H9 (cell line): ENCODE results near the gene ANAPC4. TPM values are rescaled to one million over a fixed set of nuclear protein-coding genes. Genes with fewer than 3 reads are reported as not detected.

Experiments used
- DNase-seq: peaks from one replicate; pipeline ENCODE4 v3.0.0-alpha.2; 2017
- H2AFZ ChIP-seq: one replicate; pipeline ENCODE4 v1.6.1; 2013; ENCODE audit warnings: mild to moderate bottlenecking, low read length, control low read depth, moderate library complexity
- H2AK5ac ChIP-seq: 2 replicates; pipeline ENCODE4 v1.6.1; 2013; ENCODE audit warnings: low read length, control low read depth, mixed read lengths; ENCODE audit not compliant: insufficient read length
- H2BK120ac ChIP-seq: one replicate; pipeline ENCODE4 v1.6.1; 2013; ENCODE audit warnings: low read depth, mild to moderate bottlenecking, low read length, control low read depth, inconsistent platforms; ENCODE audit not compliant: poor library complexity, severe bottlenecking
- H2BK12ac ChIP-seq: 2 replicates; pipeline ENCODE4 v1.6.1; 2013; ENCODE audit warnings: low read length, control low read depth, mixed read lengths, low read depth; ENCODE audit not compliant: insufficient read length
- H2BK15ac ChIP-seq: 2 replicates; pipeline ENCODE4 v1.6.1; 2013; ENCODE audit warnings: low read depth, low read length, control low read depth
- H2BK20ac ChIP-seq: one replicate; pipeline ENCODE4 v1.6.1; 2013; ENCODE audit warnings: low read depth, mild to moderate bottlenecking, low read length, control low read depth, inconsistent platforms; ENCODE audit not compliant: poor library complexity, severe bottlenecking
- H2BK5ac ChIP-seq: 2 replicates; pipeline ENCODE4 v1.6.1; 2013; ENCODE audit warnings: low read length, control low read depth, mixed read lengths; ENCODE audit not compliant: insufficient read length
- H3K14ac ChIP-seq: 2 replicates; pipeline ENCODE4 v1.6.1; 2013; ENCODE audit warnings: low read length, control low read depth; ENCODE audit not compliant: insufficient read depth
- H3K18ac ChIP-seq: 2 replicates; pipeline ENCODE4 v1.6.1; 2013; ENCODE audit warnings: low read depth, mild to moderate bottlenecking, mixed read lengths, low read length, control low read depth; ENCODE audit not compliant: insufficient read length
- H3K23ac ChIP-seq: 2 replicates; pipeline ENCODE4 v1.6.1; 2013; ENCODE audit warnings: low read length, control low read depth, mixed read lengths, low read depth; ENCODE audit not compliant: insufficient read length
- H3K23me2 ChIP-seq: 2 replicates; pipeline ENCODE4 v1.6.1; 2013; ENCODE audit warnings: low read depth, mild to moderate bottlenecking, mixed read lengths, low read length, control low read depth; ENCODE audit not compliant: insufficient read length, poor library complexity, severe bottlenecking
- H3K27ac ChIP-seq: 2 replicates; pipeline ENCODE4 v1.5.1; 2013; ENCODE audit warnings: low read length, control low read depth, mixed read lengths, low read depth; ENCODE audit not compliant: insufficient read length
- H3K27me3 ChIP-seq: 2 replicates; pipeline ENCODE4 v1.6.1; 2013; ENCODE audit warnings: low read length, control low read depth, inconsistent platforms; ENCODE audit not compliant: insufficient read depth
- H3K4ac ChIP-seq: 2 replicates; pipeline ENCODE4 v1.6.1; 2013; ENCODE audit warnings: low read depth, mild to moderate bottlenecking, control low read depth, inconsistent platforms, low read length, moderate library complexity
- H3K4me1 ChIP-seq: 2 replicates; pipeline ENCODE4 v1.6.1; 2013; ENCODE audit warnings: low read length, control low read depth, inconsistent platforms; ENCODE audit not compliant: insufficient read depth
- H3K4me2 ChIP-seq: 2 replicates; pipeline ENCODE4 v1.6.1; 2013; ENCODE audit warnings: low read length, control low read depth, mixed read lengths; ENCODE audit not compliant: insufficient read length, insufficient read depth
- H3K56ac ChIP-seq: 2 replicates; pipeline ENCODE4 v1.6.1; 2013; ENCODE audit warnings: low read depth, mild to moderate bottlenecking, mixed read lengths, low read length, control low read depth; ENCODE audit not compliant: insufficient read length
- H3K79me1 ChIP-seq: 2 replicates; pipeline ENCODE4 v1.6.1; 2013; ENCODE audit warnings: low read depth, mild to moderate bottlenecking, moderate library complexity, low read length, control low read depth, inconsistent platforms; ENCODE audit not compliant: insufficient read depth, poor library complexity, severe bottlenecking
- H3K79me2 ChIP-seq: 2 replicates; pipeline ENCODE4 v1.6.1; 2013; ENCODE audit warnings: low read length, control low read depth, inconsistent platforms; ENCODE audit not compliant: insufficient read depth
- H3K9ac ChIP-seq: 2 replicates; pipeline ENCODE4 v1.6.1; 2013; ENCODE audit warnings: low read length, control low read depth, mixed read lengths; ENCODE audit not compliant: insufficient read length; ENCODE audit errors: extremely low read depth
- H3K9me3 ChIP-seq: one replicate; pipeline ENCODE4 v1.6.1; 2013; ENCODE audit warnings: low read depth, low read length, inconsistent platforms; ENCODE audit not compliant: control insufficient read depth
- H3T11ph ChIP-seq: one replicate; pipeline ENCODE4 v1.6.1; 2013; ENCODE audit warnings: mild to moderate bottlenecking, low read length, control low read depth, inconsistent platforms
- H4K20me1 ChIP-seq: one replicate; pipeline ENCODE4 v1.6.1; 2013; ENCODE audit not compliant: control insufficient read depth, insufficient read length, insufficient read depth
- H4K5ac ChIP-seq: 2 replicates; pipeline ENCODE4 v1.6.1; 2013; ENCODE audit warnings: low read depth, mild to moderate bottlenecking, mixed read lengths, low read length, control low read depth; ENCODE audit not compliant: insufficient read length
- H4K8ac ChIP-seq: replicated peaks from 2 replicates; pipeline ENCODE4 v1.6.1; 2013; ENCODE audit warnings: low read length, control low read depth, mixed read lengths, low read depth; ENCODE audit not compliant: insufficient read length
- H4K91ac ChIP-seq: 2 replicates; pipeline ENCODE4 v1.6.1; 2013; ENCODE audit warnings: low read depth, mild to moderate bottlenecking, moderate library complexity, mixed read lengths, low read length, control low read depth; ENCODE audit not compliant: insufficient read length
- H3K27ac Mint-ChIP-seq, 3 experiments: 2 replicates in 2 of 3; 3 replicates in 1 of 3; pipeline ENCODE4 v1.8.0; 2020 to 2021; ENCODE audit warnings: mixed read lengths in 3 of 3, mild to moderate bottlenecking in 1 of 3, moderate library complexity in 1 of 3
- H3K27me3 Mint-ChIP-seq: 2 replicates; pipeline ENCODE4 v1.8.0; 2021; ENCODE audit warnings: low read depth, mild to moderate bottlenecking, moderate library complexity, mixed read lengths
- H3K36me3 Mint-ChIP-seq, 3 experiments: 2 replicates in 2 of 3; 3 replicates in 1 of 3; pipeline ENCODE4 v1.8.0; 2020 to 2021; ENCODE audit warnings: low read depth in 3 of 3, mixed read lengths in 3 of 3; ENCODE audit not compliant: insufficient read depth in 1 of 3
- H3K4me1 Mint-ChIP-seq, 2 experiments: 2 replicates each; pipeline ENCODE4 v1.8.0; 2020; ENCODE audit warnings: mixed read lengths in 2 of 2
- H3K4me3 Mint-ChIP-seq, 2 experiments: 2 replicates in 1 of 2; 3 replicates in 1 of 2; pipeline ENCODE4 v1.8.0; 2020 to 2021; ENCODE audit warnings: mild to moderate bottlenecking in 2 of 2, mixed read lengths in 2 of 2, moderate library complexity in 1 of 2
- H3K9me3 Mint-ChIP-seq, 2 experiments: 2 replicates in 1 of 2; 3 replicates in 1 of 2; pipeline ENCODE4 v1.8.0; 2020; ENCODE audit warnings: mild to moderate bottlenecking in 2 of 2, mixed read lengths in 2 of 2, moderate library complexity in 1 of 2
- WGBS: extraction: QIAGEN DNeasy Blood & Tissue Kit; methylation state at CpG from one replicate; pipeline ENCODE4 v1.1.7; 2013; ENCODE audit warnings: missing lambda C conversion rate, low lambda C conversion rate, mixed read lengths; ENCODE audit not compliant: insufficient read length; ENCODE audit errors: extremely low coverage; 5-methylcytosine and 5-hydroxymethylcytosine counted together
- total RNA-seq: library from RNA; stranded (reverse); gene quantifications from 2 replicates; pipeline ENCODE4 v1.2.1, GENCODE V29; 2021
- TF ChIP-seq, protein P1 (sequence below): fragments of 200-600 bp; sonication (generic); conservative IDR thresholded peaks from 3 replicates; pipeline ENCODE4 v1.8.0; 2021; ENCODE audit warnings: antibody characterized with exemption, mild to moderate bottlenecking

The ANAPC4 gene
- total RNA-seq, 1 experiment from 2014 or later, result 42.5 TPM

DNA sequence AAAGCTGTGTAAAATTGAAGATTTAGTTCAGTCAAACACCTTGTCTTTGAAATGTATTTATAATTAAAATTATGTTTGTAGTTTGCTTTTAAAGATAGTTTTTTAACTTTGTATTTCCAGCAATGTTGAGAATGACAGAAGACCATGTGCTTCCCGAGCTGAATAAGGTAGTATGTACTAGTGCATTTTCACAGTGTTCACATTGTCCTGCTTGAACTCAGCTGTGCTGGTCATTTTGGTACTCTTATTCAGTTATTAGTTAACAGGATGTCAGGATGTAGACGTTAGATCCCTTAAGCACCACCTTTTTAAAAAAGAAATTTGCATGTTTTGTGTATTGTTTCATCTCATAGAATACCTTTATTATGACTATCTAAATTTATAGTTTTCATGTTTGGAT is 28.4 kb downstream of the ANAPC4 start:
- H3K9ac ChIP-seq, result no peak overlapping the region
- no peak overlapping the region for H2AFZ ChIP-seq
- no peak overlapping the region for H3K14ac ChIP-seq
- no peak overlapping the region for H3K18ac ChIP-seq
- H3K23ac ChIP-seq, result no peak overlapping the region
- H3K4me1 Mint-ChIP-seq, result no peaks in the 10 kb centered on the region
- H4K8ac ChIP-seq, result no peak overlapping the region
- peaks cover 6 to 75% (median 48%) of the 10 kb centered on the region in 3 experiments; a peak in 5 of 7 replicates for H3K36me3 Mint-ChIP-seq
- no peak overlapping the region for H2AK5ac ChIP-seq
- H2BK15ac ChIP-seq, result no peak overlapping the region
- H2BK12ac ChIP-seq, result no peak overlapping the region
- no peak overlapping the region for H2BK5ac ChIP-seq
- H3K56ac ChIP-seq, result no peak overlapping the region
- no peak overlapping the region for H3K27ac Mint-ChIP-seq
- TF ChIP-seq, protein P1, sequence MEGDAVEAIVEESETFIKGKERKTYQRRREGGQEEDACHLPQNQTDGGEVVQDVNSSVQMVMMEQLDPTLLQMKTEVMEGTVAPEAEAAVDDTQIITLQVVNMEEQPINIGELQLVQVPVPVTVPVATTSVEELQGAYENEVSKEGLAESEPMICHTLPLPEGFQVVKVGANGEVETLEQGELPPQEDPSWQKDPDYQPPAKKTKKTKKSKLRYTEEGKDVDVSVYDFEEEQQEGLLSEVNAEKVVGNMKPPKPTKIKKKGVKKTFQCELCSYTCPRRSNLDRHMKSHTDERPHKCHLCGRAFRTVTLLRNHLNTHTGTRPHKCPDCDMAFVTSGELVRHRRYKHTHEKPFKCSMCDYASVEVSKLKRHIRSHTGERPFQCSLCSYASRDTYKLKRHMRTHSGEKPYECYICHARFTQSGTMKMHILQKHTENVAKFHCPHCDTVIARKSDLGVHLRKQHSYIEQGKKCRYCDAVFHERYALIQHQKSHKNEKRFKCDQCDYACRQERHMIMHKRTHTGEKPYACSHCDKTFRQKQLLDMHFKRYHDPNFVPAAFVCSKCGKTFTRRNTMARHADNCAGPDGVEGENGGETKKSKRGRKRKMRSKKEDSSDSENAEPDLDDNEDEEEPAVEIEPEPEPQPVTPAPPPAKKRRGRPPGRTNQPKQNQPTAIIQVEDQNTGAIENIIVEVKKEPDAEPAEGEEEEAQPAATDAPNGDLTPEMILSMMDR, result no peak
- H3K4me3 Mint-ChIP-seq, result no peak overlapping the region
- H3K27ac ChIP-seq, result no peak overlapping the region
- no peak overlapping the region for H2BK120ac ChIP-seq
- no peak overlapping the region for H3T11ph ChIP-seq
- H3K79me2 ChIP-seq, result no peaks in the 10 kb centered on the region
- H3K79me1 ChIP-seq, result no peaks in the 10 kb centered on the region
- no peaks in the 10 kb centered on the region for H3K9me3 ChIP-seq
- no peak for DNase-seq
- H3K27me3 ChIP-seq, result no peaks in the 10 kb centered on the region
- H3K4me2 ChIP-seq, result no peak overlapping the region
- H3K4me1 ChIP-seq, result no peaks in the 10 kb centered on the region
- WGBS, result no CpG with 5 or more reads among the region's 2 CpGs
- H2BK20ac ChIP-seq, result no peak overlapping the region
- no peak overlapping the region for H4K5ac ChIP-seq
- H4K91ac ChIP-seq, result no peak overlapping the region
- no peaks in the 10 kb centered on the region for H4K20me1 ChIP-seq
- H3K23me2 ChIP-seq, result no peaks in the 10 kb centered on the region
- no peaks in the 10 kb centered on the region for H3K27me3 Mint-ChIP-seq
- no peak overlapping the region for H3K4ac ChIP-seq
- H3K9me3 Mint-ChIP-seq, result no peaks in the 10 kb centered on the region
